Hematopoietic multipotent progenitor cell treated with erythropoietin and hydrocortisone succinate and interleukin-3 and kit ligand, for 17 days (in vitro differentiated cells): ENCODE measurements around the gene BCKDHB.
"Not testable (repeated sequence)": the region's sequence is repeated elsewhere in the genome, so short reads cannot be mapped to it uniquely, and the experiment has no call there.

Experiments used
- DNase-seq: peaks from one replicate; pipeline ENCODE4 v3.0.0-alpha.2; 2015; ENCODE audit warnings: low spot score

The BCKDHB gene

DNA sequence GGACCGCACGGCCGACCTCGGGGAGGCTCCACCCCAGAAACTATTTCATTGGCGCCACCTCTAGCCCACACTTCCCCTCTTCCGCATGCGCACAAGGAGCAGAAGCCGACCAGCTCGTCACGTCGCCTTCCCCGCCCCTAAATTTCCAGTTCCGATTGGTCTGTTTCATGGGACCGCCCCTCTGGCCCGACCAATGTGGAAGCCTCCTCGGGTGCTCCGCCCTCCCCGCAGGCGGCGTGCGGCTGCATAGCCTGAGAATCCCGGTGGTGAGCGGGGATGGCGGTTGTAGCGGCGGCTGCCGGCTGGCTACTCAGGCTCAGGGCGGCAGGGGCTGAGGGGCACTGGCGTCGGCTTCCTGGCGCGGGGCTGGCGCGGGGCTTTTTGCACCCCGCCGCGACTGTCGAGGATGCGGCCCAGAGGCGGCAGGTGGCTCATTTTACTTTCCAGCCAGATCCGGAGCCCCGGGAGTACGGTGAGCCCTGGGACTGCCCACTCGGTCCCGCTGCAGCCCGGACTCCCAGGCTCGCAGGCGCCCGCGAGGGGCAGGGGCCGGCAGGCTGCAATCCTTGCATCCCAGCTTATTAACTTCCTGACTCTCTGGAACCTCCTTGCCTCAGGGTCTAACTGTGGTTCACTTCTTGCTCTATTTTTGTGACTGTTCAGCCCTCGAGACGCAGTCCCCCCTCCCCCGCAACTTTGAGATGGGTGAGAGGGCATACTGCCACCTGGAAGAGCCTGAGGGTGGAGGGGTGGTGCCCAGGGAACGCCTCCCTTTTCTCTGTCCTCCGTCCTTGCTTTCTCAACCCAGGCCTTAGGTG, at the start of gene BCKDHB:
BCKDHB (plus strand) TSS at position 254 of the 818 bp plus-strand sequence; CDS start at position 277, 23 bp downstream.
- peak; percentile 97 for DNase-seq

- no peak for DNase-seq
Observed at GRCh38 chr6:80060774-80061173, 45.7 kb upstream of the BCKDHB start.

DNA sequence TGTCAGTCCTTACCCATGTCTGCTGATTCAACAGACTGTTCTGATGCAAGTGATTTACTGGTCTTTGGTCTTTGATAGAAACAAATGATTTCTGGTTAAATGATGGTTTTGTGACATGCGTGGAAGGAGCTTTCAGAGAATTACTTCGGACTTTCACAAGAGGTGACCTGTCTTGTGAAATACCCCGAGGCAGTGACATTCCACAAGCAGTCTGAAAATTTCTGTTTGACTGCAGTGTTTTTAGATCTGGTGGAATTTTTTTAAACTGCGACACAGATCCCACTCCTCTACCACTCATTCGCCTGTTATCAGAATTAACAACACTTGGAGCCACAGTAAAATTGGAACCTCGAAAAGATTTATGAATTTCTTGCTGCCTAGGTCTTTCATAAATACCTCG, 38.3 kb upstream of the BCKDHB start:
- DNase-seq: not testable (repeated sequence)

DNA sequence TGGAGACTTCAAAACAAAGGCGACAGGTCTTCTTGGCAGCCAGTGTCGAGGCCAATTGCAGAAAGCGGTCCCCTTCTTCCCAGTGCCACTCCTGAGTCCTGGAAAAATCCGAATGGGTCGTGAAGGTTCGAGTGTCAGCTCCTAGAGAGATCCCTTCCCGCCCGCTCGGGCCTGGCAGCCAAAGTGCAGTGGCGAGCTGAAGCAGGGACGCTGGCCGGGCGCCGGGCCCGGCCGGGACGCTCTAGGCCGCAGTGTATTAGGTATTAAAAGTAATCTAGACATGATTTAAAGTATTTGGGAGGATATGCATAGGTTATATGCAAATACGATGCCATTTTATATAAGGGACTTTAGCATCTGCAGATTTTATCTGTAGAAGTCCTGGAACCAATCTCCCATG, 36.0 kb upstream of the BCKDHB start:
- DNase-seq: not testable (repeated sequence)

DNA sequence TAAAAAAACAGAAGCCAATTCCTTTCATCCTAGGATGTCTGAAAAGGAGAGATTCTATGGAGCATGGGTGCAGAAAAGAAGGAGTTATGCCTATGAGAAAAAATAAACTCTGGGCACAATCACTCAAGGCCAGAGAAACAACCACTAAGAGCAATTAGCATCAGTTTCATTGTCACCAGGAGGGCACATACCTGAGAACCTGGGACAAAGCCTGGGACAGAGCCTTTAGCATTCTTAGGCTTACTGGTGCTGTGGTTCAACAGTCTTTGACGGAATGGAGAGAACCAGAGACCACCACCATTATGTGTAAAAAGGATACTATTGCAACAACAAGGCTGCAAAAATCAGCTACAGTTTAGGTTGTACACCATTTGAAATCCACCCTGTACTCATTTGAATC, 29.4 kb upstream of the BCKDHB start:
- DNase-seq: no peak

DNA sequence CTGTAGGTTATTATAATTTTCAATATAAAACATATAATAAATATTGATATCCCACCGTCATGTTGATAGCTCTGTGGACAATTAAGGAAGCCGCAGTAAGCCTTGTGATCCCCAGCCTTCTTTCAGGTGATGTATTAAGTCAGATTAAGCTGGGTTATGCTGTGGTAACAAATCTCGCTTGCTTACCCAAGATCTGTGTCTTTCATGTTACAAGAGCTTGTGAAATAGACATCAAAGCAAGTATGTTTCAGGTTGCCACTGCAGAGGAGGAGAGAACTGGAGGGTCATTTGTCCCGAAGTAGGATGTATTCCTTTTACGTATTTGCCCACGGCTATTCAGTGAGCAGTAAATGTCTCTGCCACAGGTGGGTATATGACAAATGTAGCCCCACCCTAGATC, 17.8 kb upstream of the BCKDHB start:
- no peak for DNase-seq

DNA sequence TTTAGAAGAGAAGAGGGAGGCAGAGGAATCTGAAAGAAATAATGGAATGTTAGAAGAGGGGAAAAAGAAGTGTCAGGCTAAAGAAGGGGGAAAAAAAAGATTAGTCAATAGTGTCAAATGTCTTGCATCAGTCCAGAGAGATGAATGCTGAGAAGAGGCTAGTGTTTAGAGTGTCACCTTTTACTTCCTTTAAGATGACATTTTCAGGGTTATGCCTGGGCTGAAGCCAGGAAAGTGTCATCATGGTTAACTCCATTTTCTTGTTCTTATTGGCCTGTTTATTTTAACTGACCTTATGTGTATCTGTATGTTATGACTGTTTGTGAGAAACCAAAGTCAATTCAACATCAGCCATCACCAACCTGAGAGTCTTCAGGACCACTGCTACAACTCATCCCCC, 15.0 kb upstream of the BCKDHB start:
- DNase-seq: no peak

DNA sequence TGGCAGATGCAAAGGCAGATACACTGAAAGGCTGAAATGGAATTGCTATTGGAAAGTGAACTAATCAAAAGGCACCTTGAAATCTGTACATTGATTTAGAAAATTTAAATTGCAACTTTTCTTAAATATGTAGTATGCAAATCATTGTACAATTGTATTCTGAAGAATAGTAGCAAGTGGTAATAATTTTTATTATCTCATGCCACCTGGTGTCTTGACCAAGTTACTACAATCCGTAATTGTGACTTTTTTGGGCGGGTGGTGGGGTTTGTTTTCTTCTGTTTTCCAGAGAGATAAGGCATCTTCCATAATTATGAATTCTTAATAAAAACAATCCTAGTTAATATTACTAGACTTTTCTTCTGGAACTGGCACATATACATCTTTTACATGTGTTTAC, 12.5 kb upstream of the BCKDHB start:
- no peak for DNase-seq

GRCh38 chr6:80095600-80095999, 10.9 kb upstream of the BCKDHB start:
- no peak for DNase-seq

DNA sequence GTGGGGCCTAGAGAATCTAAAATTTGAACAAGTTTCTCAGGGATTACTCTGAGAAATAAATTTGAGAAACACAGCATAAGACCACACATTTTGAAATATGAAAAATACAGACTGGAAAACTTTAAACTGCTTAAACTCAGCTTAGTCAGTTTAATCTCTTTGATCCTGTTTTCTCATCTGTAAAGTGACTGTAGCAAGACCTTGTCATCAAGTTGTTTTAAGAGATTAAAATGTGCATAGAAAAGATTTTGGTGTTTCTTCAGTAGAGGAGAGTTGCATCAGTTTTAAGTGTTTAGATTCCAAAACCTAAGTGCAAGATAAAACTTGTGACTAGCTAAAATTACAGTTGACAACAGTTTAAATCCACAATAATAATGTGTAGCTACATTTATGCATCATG, 8.1 kb upstream of the BCKDHB start:
- DNase-seq: no peak

GRCh38 chr6:80104520-80104919, 2.0 kb upstream of the BCKDHB start:
- DNase-seq: no peak

GRCh38 chr6:80105972-80106417, 476 bp upstream of the BCKDHB start:
- no peak for DNase-seq

DNA sequence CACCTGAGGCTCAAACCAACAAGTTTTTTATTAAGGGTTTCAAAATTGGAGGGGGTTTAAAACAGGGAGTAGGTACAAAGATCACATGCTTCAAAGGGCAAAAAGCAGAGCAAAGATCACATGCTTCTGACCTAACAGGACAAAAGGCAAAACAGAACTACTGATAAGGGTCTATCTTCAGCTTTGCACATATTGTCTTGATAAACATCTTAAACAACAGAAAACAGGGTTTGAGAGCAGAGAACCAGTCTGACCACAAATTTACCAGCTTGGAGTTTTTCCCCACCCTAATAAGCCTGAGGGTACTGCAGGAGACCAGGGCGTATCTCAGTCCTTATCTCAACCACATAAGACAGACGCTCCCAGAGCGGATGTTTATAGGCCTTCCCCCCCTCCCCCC, 16.1 kb downstream of the BCKDHB start:
- DNase-seq: not testable (repeated sequence)

GRCh38 chr6:80126657-80127345, 20.3 kb downstream of the BCKDHB start:
- no peak for DNase-seq

GRCh38 chr6:80129485-80129884, 23.0 kb downstream of the BCKDHB start:
- DNase-seq: no peak

DNA sequence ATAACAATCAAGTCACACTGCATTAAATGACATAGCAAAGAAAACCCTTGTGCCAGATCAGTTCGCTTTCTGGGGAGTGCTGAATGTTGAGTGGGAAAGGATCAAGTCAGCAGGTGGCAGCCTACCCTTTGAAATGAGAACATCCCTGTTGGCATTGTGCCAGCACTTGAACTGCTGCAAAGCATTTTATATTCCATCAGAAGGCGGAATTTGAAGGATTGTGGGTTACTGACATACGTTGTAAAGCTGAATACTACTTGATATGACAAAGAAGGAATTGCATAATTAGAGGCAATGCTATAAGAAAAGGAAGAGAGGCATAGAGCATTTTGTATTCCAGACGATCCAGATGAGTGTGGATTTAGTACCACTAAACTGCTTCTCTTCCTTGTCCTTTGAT, 26.5 kb downstream of the BCKDHB start:
- peak; percentile 50 for DNase-seq

DNA sequence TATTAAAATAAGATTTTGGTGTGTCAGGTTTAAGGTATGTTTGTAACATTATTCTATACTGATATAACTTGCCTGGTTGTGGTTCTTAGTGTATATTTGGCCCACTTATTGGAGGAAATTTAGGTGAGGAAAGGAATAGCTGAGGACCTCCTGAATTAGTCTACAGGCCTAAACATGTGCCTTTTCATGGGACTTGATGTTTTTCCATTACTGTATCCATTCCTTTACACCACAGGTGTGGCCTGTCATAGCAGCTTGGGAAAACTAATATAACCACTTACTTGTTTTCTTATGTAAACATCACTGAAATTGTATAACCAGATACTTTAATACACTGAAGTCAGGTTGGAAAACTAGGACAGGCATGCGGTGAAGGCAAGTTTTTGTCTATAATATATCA, 27.6 kb downstream of the BCKDHB start:
- DNase-seq: no peak

DNA sequence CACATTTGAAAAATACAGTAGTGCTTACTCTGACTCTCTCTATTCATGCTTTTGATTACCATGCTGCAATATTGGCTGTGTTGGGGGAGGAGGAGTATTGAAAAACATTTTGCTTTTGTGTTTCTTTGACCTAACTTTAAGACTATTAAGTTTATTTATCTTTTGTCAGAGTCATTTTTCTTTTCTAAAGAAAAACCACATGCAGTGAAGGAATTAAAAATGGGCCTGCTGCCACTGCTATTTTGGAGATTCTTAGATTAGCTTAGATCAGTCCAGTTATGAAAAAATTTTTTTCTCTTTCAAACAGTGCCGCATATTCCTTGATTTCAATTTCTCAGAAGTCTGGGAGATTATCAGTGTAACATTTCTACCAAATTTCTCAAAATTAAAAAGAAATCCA, 36.1 kb downstream of the BCKDHB start:
- no peak for DNase-seq

DNA sequence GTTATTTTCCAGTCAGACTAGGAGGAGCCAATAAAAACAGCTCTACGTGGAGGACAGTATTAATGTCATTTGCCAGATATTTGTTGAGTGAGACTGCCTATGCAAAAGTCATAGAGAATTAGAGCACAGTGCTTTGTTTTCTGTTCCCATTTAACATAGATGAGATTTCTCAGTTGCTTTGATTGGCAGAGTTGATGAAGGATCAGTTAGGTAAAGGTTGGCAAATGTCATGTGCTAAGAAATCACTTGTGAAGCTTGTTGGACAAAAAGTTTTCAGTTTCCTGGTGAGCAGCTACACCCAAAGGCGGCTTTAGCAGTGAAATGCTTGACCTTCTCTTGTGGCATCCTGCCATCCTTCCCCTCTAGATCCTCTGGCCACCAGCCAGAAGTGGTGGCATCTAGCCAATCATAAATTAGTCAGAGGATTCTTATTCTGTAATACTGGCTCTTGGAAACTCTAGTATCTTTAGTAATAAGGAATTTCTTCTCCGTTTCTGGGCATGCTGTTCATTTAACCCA, 37.0 kb downstream of the BCKDHB start:
- DNase-seq: peak; percentile 15

GRCh38 chr6:80144753-80145315, 38.4 kb downstream of the BCKDHB start:
- DNase-seq: no peak

- DNase-seq: no peak
Observed at GRCh38 chr6:80145509-80145908, 39.0 kb downstream of the BCKDHB start.

- DNase-seq: no peak
Observed at GRCh38 chr6:80145921-80146320, 39.5 kb downstream of the BCKDHB start.

- no peak for DNase-seq
Observed at GRCh38 chr6:80148220-80148619, 41.7 kb downstream of the BCKDHB start.
